H54 (cell line): ENCODE measurements around the gene RUNDC1.
"Not testable (repeated sequence)": the region's sequence is repeated elsewhere in the genome, so short reads cannot be mapped to it uniquely, and the experiment has no call there.

Experiments
- DNase-seq: peaks from one replicate; pipeline ENCODE4 v3.0.0; 2011; ENCODE audit warnings: low spot score, mixed read lengths; ENCODE audit not compliant: insufficient read length
- FAIRE-seq: peaks from 3 replicates; lab custom pipeline; 2011; peaks lifted over from hg19 to GRCh38; lab: Jason Lieb, UNC
- POLR2A ChIP-seq: IDR thresholded peaks from 2 replicates; pipeline ENCODE4 v1.6.1; 2011; ENCODE audit warnings: low read depth, mild to moderate bottlenecking, low read length

Gene RUNDC1

DNA sequence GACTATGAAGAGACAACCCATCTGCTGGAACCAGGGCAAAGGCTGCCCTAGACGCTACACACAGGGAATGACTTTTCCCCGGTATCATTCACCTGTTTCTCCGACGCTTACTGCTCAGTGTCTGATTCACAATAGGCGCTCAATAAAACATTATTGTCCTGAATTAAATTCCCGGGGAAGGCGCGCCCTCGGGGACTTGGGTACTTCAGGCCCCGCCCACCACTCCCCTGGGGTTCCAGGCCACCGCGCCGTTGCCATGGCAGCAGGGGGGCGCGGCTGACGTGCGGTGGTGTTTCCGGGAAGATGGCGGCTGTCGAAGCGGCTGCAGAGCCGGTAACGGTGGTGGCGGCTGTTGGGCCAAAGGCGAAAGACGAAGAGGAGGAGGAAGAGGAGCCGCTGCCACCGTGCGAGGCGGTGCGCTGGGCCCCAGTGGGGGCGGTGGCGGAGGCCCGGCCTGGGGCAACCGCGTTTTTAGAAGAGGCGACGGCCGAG is at the start of gene RUNDC1:
Gene RUNDC1, plus strand, starts transcription at position 292 of the 492 bp plus-strand sequence. Its CDS starts 12 bp downstream, at position 304.
- FAIRE-seq (no peak), DNase-seq (peak; percentile 90)
- TF ChIP-seq POLR2A: peak; percentile 93

DNA sequence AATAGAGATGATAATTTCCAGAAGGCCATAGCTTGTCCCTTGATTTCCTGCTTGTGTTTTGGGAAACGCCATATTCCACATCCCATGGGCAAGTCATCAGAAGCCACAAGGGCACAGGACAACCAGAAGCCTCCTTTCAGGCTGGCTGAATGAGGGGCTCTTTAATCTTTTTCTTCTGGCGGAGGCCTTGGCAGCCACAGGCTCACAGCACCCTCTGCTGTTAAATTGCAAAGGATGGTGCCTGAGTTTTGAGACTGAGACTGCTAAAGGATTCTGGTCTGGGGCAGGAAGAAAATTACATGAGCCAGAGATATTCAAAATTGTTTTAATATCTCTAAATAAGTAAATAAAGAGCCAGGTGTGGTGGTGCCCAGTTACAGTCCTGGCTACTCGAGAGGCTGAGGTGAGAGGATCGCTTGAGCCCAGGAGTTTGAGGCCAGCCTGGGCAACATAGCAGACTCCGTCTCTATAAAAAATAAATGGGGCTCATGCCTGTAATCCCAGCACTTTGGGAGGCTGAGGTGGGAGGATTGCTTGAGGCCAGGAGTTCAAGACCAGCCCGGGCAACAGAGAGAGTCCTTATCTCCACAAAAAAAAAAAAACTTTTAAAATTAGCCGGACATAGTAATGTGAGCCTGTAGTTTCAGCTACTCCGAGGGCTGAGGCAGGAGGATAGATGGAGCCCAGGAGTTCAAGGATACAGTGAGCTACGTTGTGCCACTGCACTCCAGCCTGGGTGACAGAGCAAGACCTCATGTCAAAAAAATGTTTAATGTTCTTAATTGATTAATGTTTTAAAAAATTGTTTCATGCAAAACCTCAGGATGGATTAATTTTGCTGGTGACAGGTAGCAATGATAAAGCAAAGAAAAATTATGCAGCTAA is 42.4 kb upstream of the RUNDC1 start:
- DNase-seq (peak; percentile 44), FAIRE-seq (no peak)
- no peak for TF ChIP-seq POLR2A

DNA sequence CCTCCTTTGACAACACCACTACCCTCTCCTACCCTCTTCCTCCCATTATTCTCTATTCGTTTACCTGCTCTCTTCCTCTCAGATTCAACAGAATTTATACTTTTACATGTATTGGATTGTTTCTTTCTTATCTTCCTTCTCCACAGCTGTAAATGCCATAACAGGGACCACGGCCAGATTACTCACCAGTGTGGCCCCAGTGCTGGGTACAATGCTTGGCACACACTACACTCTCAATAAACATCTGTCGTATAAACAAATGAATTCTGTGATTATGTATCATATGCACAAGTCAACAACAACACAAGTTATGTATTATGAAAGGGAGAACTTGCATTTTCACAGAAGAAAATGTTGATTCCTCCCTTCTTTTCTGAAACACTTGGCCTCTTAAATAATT is 36.2 kb upstream of the RUNDC1 start:
- no peak for DNase-seq
- TF ChIP-seq POLR2A: no peak
- no peak for FAIRE-seq

DNA sequence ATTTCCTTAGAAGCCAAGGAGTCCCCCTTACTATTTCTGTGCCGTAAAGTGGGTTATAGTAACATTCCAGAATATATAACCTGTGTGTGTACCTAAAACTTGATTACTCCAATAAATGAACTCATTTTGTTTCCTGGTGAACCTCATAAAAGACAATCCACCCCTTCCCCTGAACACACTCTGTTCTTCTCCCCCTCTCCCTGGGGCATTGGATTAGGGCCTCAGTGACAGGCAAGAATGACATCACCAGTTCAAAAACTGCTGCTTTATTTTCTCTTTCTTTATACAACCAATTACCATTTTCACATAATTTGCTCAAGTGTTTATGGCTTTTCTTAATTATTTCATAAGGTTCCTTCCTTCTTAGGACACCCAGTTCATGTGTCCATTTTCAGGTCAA is 33.6 kb upstream of the RUNDC1 start:
- no peak for TF ChIP-seq POLR2A
- FAIRE-seq: no peak
- DNase-seq: no peak

DNA sequence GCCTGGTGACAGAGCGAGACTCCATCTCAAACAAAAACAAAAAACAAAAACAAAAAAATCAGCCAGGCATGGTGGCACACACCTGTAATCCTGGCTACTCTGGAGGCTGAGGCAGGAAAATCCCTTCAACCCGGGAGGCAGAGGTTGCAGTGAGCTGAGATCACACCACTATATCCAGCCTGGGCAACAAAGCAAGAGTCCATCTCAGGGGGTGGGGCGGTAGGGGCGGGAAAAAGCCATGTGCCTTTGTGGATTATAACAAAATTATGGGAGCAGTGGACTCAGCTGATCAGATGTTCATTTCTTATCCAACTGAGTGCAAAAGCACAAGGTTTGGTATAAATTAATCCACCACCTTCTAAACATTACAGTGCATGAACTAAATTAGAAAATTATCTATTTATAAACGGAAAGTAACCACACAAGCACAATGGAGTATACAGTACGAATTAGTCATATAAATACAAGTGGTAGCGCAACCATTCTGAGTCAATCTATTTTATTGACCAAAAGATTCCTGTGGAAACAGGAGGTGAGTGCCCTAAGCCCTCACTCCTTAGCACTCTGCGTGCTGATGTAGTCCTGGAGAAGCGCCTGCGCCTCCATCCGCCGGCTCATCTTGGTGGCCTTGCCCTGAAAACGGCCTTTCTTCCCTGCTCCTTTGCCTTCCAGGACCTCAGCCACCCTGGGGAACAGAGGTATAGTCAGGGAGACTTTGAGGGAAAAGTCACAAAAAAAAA is 30.2 kb upstream of the RUNDC1 start:
- FAIRE-seq (no peak), DNase-seq (no peak)
- TF ChIP-seq POLR2A: no peak

DNA sequence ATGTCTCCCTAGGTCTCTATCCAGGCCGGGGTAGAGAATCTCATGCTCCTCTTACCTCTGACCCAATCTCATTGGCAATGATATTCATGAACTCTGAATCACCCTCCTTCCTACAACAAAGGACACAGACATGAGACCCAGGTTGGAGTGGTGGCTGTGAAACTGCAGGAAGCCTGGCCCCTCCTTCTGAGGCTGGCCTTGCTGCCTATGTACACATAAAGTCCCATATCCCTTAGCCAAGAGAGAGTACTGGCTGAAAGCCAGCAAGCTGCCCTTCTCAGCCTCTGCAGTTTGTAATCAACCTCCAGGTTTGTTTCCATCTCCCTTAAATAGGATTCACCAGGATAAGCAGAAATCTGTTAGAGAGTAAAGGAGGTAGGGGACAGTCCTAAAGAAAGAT is 26.7 kb upstream of the RUNDC1 start:
- no peak for FAIRE-seq

DNA sequence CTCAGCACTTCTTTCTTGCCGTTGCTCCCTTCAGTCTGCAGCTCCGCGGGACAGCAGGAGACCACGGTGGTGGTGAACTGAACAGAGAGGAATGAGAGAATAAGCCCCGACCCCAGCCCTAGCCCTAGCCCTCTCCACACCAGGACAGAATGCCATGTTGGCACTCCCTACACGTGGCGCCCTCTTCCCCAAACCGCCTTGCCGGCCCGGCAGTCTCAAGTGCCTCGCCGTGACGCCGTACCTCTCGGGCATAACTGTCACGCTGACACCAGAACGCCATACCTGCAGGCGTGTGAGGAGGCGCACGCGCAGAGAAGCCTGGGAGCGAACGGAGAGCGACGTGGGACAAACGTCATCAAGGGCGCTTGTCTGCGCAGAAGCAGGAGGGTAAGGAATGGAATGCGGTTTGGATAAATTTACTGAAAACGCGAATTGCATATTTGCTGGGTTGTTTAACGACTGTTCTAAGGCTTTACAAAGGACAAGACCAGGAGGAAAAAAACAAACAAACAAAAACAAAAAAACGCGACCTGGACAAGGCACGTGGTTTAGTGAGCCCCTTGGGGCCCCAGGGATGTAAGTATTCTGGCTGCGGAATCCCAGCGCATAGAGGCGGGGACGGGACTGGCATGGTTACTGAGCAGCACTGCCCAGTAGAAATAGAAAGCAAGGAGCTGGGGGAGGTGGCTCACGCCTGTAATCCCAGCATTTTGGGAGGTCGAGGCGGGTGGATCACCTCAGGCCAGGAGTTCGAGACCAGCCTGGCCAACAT is 16.0 kb upstream of the RUNDC1 start, which contains the start of gene AARSD1:
Gene AARSD1, minus strand, starts transcription at position 294 of the 772 bp plus-strand sequence. Its CDS starts 14 bp downstream, at position 280.
- TF ChIP-seq POLR2A: peak; percentile 98
- peak; percentile 84 for DNase-seq
- peak; percentile 53 for FAIRE-seq

More for the DNA sequence above, 26.7 kb upstream of the RUNDC1 start:
- DNase-seq: no peak
- no peak for TF ChIP-seq POLR2A

DNA sequence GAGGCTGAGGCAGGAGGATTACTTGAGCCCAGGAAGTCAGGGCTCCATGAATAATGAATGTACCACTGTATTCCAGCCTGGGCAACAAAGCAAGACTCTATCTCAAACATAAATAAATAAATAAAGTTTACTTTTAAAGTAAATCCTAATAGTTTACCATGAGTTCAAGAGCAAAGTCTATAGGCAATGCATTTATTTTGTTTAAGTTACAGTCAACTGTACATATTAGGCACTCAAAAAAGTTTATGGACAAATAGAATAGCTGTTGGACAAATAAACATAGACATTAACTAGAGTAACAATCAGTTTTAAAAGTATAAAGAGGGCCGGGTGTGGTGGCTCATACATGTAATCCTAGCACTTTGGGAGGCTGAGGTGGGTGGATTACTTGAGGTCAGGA is 12.4 kb upstream of the RUNDC1 start:
- DNase-seq: no peak
- FAIRE-seq: no peak
- TF ChIP-seq POLR2A: no peak

DNA sequence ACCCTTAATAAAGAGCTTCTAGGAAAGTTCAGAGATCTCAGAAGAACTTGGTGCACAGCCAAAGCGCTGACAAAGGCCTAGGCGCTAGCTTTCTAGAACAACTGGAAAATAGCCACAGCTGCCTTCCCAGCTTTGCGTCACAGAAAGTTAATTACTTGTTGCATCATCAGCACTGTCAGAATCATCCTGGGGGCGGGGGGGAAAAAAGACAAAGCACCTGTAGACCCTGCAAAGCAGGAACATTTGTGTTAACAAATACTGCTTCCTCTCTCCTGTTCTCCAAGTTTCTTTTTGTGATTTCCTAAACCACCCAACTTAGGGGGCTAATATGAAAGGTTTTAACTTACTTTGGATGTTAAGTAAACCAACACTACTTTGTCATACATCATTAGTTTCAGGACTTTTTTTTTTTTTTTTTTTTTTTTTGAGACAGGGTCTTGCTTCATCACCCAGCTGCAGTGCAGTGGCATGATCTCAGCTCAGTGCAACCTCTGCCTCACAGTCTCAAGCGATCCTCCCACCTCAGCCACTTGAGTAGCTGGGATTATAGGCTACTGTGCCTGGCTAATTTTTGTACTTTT is 11.3 kb upstream of the RUNDC1 start:
- no peak for FAIRE-seq
- TF ChIP-seq POLR2A: no peak
- no peak for DNase-seq

DNA sequence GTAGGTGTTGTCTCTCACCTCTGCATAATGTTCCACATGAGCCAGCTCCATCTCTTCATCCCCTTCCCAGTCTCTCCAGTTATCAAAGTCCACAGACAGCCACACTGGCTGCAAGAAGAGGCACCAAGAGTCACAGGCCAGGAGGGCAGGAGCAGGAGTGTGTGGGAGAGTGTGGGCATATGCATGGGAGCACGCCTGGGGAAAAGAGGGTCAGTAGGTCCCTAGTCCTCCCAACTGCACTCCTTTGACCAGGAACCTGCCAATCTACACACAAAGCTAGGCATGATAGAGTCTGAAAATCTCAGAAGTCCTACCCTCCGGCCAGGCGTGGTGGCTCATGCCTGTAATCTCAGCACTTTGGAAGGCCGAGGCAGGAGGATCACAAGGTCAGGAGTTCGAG is 8.8 kb upstream of the RUNDC1 start:
- no peak for DNase-seq
- no peak for FAIRE-seq
- no peak for TF ChIP-seq POLR2A

DNA sequence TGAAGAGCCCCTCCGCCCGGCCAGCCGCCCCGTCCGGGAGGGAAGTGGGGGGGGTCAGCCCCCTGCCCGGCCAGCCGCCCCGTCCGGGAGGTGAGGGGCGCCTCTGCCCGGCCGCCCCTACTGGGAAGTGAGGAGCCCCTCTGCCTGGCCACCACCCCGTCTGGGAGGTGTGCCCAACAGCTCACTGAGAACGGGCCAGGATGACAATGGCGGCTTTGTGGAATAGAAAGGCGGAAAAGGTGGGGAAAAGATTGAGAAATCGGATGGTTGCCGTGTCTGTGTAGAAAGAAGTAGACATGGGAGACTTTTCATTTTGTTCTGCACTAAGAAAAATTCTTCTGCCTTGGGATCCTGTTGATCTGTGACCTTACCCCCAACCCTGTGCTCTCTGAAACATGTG is 7.0 kb upstream of the RUNDC1 start:
- not testable (repeated sequence) for DNase-seq, FAIRE-seq

DNA sequence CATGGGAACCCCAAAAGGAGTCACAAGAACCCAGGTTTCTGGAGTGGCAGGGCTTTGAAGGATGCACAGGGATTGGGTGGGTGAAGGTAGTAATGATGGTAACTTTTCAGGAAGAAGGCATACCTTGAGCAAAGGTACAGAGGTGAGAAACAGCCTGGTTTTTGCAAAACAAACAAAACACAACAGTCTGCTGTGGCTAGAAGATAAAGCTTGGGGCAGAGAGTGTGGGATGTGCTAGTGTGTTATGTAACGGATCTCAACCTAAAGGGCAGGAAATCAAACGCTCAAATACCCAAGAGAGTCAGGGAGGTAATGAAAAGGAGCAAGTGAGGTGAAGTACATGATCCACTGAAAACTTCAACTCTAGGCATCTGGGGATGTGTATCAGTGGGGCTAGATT is 5.1 kb upstream of the RUNDC1 start:
- no peak for TF ChIP-seq POLR2A
- FAIRE-seq: no peak
- DNase-seq: no peak

DNA sequence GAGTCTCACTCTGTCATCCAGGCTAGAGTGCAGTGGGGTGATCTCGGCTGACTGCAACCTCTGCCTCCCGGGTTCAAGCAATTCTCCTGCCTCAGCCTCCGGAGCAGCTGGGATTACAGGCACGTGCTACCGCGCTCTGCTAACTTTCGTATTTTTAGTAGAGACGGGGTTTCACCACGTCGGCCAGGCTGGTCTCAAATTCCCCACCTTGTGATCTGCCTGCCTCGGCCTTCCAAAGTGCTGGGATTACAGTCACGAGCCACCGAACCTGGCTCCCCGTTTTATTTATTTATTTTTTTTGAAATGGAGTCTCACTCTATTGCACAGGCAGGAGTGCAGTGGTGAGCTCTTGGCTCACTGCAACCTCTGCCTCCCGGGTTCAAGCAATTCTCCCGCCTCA is 4.7 kb upstream of the RUNDC1 start:
- DNase-seq, FAIRE-seq: not testable (repeated sequence)
